Measurements from ENCODE around the gene CD70.
"Not testable (repeated sequence)": the region's sequence is repeated elsewhere in the genome, so short reads cannot be mapped to it uniquely, and the experiment has no call there.

GRCh38 chr19:6606276-6607070 lies 15.5 kb upstream of the CD70 start:
- not testable (repeated sequence) for TF ChIP-seq CTCF (conservative IDR thresholded peaks at IDR 0.05); ZFX (IDR thresholded peaks at IDR 0.05)
